K562 (cell line): ENCODE measurements around the gene NEUROG3. TPM values are rescaled to one million over a fixed set of nuclear protein-coding genes. Genes with fewer than 3 reads are reported as not detected.

Source experiments
- ARID4B ChIP-seq: sonication (generic); formaldehyde crosslinking; IDR thresholded peaks from 2 replicates; pipeline ENCODE4 v1.8.0; 2022; ENCODE audit warnings: mild to moderate bottlenecking, missing genetic modification reagents
- CBX3 ChIP-seq, 2 experiments: IDR thresholded peaks; 1 replicate in 1 of 2; 2 replicates in 1 of 2; pipeline ENCODE4 v1.6.1; 2012; ENCODE audit warnings: inconsistent platforms in 2 of 2, low read length in 2 of 2, borderline replicate concordance in 1 of 2, control low read depth in 1 of 2
- ESRRB ChIP-seq: fragments of 250-450 bp; sonication (Bioruptor Pico); IDR thresholded peaks from 2 replicates; pipeline ENCODE4 v1.5.0; 2020; ENCODE audit warnings: mild to moderate bottlenecking, moderate library complexity, borderline replicate concordance
- GTF2E2 ChIP-seq: fragments of 200-800 bp; sonication (Bioruptor generic); IDR thresholded peaks from 2 replicates; pipeline ENCODE4 v1.6.1; 2016; ENCODE audit warnings: missing genetic modification characterization, missing compliant biosample characterization
- MTA1 ChIP-seq: fragments of 450-650 bp; IDR thresholded peaks from 2 replicates; pipeline ENCODE4 v1.6.1; 2017; ENCODE audit warnings: borderline replicate concordance
- RNF2 ChIP-seq: sonication (generic); IDR thresholded peaks from 2 replicates; pipeline ENCODE4 v1.6.1; 2016
- polyA plus RNA-seq, 8 experiments: library from polyadenylated mRNA; depleted of rRNA in 4 of 8; stranded (reverse) in 5 of 8; unstranded in 3 of 8; fragments of >200 nt; fragmentation: Nextera tagmentation in 2 of 8; fragmentation: Illumina TruSeq in 1 of 8; extraction: Ambion mirVana in 2 of 8; extraction: Trizol in 1 of 8; gene quantifications; 2 replicates each; pipeline versions ENCODE4 v1.2.1 to v1.2.3, GENCODE V29; 2011 to 2014; ENCODE audit warnings: inconsistent platforms in 1 of 8, missing spikeins in 1 of 8
- total RNA-seq, 7 experiments: library from RNA; depleted of rRNA in 6 of 7; stranded (reverse); fragments of >200 nt in 6 of 7; fragmentation: Illumina TruSeq in 2 of 7; extraction: Trizol in 2 of 7; gene quantifications; 2 replicates each; pipeline versions ENCODE4 v1.2.1 to v1.2.3, GENCODE V29; 2011 to 2021; ENCODE audit warnings: low replicate concordance in 1 of 7
- TF ChIP-seq, protein P1 (sequence below), 2 experiments: fragments of 450-650 bp; formaldehyde crosslinking in 1 of 2; IDR thresholded peaks; 2 replicates each; pipeline versions ENCODE4 v1.4.0 to v1.6.1; 2014 to 2020; ENCODE audit warnings: mild to moderate bottlenecking in 2 of 2, borderline replicate concordance in 1 of 2, low read depth in 1 of 2
- TF ChIP-seq, protein P2 (sequence below): sonication (generic); formaldehyde crosslinking; IDR thresholded peaks from 2 replicates; pipeline ENCODE4 v1.8.1; 2023; ENCODE audit warnings: mild to moderate bottlenecking, missing genetic modification reagents
- TF ChIP-seq, protein P3 (sequence below): fragments of 250-450 bp; sonication (Bioruptor Pico); IDR thresholded peaks from 2 replicates; pipeline ENCODE4 v1.4.0; 2020; ENCODE audit warnings: borderline replicate concordance

The NEUROG3 gene
- total and polyA plus RNA-seq, 9 of the 15 experiments (the other 6 are each of a cell fraction or from before 2014, with no cell fraction given): not detected

DNA sequence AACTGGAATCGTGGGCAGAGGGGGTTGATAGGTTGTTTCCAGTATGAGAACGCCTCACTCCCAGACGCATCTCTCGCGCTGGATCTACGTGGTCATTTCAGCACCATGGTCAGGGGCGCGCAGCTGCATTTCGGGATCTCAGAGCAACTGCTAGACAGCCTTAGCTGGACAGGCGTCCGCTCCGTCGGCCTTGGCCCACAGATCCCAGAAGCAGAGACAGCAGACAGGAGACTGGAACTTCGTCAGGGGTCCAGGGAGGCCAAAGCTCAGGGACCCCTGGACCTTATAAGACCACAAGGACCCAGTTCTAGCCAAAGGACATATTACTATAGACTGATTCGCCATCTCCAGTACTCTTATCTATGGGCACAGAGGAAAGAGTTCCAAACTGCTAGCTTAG is 5.3 kb downstream of the NEUROG3 start (continued):
- TF ChIP-seq GTF2E2 (tag) (no peak), MTA1 (no peak), ARID4B (peak; percentile 71; the same call in 1 of the 2 replicates), CBX3 (IDR thresholded peaks at IDR 0.05; ENCODE audit: borderline replicate concordance in 1 of 2, low read length in 2 of 2) (peak in 1 of 2 experiments; percentile 21; a peak in 1 of 3 replicates), ESRRB (CRISPR knock-in tag) (no peak), RNF2 (no peak)
- TF ChIP-seq, protein P1, sequence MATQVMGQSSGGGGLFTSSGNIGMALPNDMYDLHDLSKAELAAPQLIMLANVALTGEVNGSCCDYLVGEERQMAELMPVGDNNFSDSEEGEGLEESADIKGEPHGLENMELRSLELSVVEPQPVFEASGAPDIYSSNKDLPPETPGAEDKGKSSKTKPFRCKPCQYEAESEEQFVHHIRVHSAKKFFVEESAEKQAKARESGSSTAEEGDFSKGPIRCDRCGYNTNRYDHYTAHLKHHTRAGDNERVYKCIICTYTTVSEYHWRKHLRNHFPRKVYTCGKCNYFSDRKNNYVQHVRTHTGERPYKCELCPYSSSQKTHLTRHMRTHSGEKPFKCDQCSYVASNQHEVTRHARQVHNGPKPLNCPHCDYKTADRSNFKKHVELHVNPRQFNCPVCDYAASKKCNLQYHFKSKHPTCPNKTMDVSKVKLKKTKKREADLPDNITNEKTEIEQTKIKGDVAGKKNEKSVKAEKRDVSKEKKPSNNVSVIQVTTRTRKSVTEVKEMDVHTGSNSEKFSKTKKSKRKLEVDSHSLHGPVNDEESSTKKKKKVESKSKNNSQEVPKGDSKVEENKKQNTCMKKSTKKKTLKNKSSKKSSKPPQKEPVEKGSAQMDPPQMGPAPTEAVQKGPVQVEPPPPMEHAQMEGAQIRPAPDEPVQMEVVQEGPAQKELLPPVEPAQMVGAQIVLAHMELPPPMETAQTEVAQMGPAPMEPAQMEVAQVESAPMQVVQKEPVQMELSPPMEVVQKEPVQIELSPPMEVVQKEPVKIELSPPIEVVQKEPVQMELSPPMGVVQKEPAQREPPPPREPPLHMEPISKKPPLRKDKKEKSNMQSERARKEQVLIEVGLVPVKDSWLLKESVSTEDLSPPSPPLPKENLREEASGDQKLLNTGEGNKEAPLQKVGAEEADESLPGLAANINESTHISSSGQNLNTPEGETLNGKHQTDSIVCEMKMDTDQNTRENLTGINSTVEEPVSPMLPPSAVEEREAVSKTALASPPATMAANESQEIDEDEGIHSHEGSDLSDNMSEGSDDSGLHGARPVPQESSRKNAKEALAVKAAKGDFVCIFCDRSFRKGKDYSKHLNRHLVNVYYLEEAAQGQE (IDR thresholded peaks at IDR 0.05; ENCODE audit: borderline replicate concordance): peak; percentile 99
- TF ChIP-seq, protein P1 (CRISPR knock-in tag; IDR thresholded peaks at IDR 0.05; ENCODE audit: low read depth): peak; percentile 96
- TF ChIP-seq, protein P2, sequence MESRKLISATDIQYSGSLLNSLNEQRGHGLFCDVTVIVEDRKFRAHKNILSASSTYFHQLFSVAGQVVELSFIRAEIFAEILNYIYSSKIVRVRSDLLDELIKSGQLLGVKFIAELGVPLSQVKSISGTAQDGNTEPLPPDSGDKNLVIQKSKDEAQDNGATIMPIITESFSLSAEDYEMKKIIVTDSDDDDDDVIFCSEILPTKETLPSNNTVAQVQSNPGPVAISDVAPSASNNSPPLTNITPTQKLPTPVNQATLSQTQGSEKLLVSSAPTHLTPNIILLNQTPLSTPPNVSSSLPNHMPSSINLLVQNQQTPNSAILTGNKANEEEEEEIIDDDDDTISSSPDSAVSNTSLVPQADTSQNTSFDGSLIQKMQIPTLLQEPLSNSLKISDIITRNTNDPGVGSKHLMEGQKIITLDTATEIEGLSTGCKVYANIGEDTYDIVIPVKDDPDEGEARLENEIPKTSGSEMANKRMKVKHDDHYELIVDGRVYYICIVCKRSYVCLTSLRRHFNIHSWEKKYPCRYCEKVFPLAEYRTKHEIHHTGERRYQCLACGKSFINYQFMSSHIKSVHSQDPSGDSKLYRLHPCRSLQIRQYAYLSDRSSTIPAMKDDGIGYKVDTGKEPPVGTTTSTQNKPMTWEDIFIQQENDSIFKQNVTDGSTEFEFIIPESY: no peak
- TF ChIP-seq, protein P3, sequence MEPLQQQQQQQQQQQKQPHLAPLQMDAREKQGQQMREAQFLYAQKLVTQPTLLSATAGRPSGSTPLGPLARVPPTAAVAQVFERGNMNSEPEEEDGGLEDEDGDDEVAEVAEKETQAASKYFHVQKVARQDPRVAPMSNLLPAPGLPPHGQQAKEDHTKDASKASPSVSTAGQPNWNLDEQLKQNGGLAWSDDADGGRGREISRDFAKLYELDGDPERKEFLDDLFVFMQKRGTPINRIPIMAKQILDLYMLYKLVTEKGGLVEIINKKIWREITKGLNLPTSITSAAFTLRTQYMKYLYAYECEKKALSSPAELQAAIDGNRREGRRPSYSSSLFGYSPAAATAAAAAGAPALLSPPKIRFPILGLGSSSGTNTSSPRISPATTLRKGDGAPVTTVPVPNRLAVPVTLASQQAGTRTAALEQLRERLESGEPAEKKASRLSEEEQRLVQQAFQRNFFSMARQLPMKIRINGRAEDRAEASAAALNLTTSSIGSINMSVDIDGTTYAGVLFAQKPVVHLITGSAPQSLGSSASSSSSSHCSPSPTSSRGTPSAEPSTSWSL (CRISPR knock-in tag): no peak
